ENCODE measurements around the gene SPINK14.

The SPINK14 gene

GRCh38 chr5:148202531-148203203 lies 34.3 kb downstream of the SPINK14 start, which contains the start of gene SPINK6:
SPINK6 (plus strand) TSS chr5:148203042; CDS start chr5:148203097, 55 bp downstream.
- no peak for DNase-seq

DNA sequence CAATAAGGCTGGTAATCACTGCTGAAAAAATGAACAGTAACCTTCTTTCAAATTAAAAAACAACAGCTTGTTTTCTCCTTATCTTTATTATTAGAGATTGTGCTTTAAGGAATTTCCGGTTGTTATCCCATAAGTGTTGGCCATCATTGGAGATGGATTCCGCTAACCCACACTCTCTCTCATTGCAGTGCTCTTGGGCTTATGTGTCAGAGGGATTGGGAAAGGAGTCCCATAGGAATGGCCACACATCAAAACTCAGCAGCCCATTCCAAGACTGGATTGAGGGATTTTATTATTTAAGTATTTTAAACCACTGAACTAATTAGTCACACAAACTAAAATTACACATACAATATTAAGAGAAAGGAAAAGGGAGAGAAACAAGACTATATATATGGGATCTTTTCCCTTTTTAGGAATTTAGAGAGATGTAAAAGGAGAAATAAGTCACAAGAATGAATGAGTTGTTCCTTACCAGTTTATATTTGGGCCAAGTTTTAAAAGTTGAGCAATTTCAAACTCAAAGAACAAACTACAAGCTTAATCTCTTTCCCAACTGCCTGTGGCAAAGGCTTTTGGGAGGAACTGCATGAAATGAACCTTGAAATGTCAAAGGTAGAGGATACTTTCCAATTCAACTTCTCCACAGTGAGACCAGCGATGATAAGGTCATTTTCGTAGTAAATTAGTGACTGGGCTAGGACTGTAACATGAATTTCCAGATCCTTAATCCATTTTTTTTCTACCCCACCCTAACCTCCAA lies 36.9 kb downstream of the SPINK14 start:
- DNase-seq, result no peak

DNA sequence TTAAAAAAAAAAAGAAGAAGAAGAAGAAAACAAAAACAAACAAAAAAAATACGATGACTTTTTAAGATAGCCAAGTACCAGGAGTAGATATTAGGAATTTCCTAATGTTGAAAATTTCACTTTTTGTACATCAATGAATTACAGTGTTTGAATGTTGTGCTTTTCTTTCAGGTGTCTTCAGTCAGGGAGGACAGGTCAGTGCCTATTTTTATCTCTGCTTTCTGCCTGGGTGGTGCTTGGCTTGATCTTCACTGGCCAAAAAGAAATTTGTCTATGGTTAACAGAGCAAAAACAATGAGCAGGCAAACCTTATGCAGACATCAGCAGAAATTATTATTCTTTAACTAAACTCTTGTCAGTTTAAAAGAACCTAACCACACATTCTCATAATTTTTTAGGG lies 37.5 kb downstream of the SPINK14 start:
- DNase-seq, result no peak

GRCh38 chr5:148206620-148207019 lies 38.3 kb downstream of the SPINK14 start:
- no peak for DNase-seq

DNA sequence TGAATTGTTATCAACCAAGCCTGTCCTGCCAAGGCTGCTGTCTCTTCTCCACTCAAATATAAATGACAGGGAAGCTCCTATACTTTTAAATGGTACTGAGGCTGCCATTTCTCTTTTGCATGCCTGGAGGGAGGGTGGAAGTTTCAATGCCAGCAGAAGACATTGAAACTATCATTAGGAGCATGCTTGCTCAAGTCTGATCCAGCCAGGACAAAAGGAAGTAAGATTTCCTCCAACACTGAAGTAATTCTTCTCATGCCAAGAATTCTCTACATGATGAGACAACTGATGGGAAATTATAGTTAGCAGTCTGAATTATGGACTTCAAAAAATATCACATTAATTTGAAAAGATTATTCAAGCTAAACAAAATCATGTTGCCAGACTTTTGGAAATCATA lies 39.9 kb downstream of the SPINK14 start:
- no peak for DNase-seq

DNA sequence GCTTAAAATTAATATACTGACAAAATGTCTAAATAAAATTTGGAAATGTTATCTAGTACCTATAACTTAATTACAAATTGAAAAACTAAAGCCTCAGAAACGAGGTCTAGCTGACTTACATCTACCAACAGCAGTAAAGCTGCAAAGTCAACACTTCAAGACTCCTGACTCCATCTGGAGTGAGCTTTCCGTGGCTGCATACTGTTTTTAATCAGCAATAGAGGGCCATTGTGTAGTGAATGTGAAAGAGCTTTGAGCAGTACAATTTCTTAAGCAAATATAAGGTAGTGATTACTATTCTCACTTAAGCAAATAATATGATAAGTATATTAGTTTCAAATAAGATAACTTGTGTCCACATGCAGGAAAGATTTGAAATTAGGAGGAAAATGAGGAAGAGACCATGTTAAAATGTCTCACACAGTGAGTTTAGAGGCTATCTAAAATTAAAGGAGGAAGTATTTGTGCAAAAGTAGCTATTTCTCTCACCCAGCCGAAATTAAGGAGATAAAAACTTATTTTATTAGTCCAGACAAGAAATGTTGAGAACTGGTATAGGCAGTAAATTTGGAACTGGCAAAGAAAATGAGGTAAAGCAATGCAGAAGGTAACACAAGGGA lies 40.9 kb downstream of the SPINK14 start:
- DNase-seq, result no peak

DNA sequence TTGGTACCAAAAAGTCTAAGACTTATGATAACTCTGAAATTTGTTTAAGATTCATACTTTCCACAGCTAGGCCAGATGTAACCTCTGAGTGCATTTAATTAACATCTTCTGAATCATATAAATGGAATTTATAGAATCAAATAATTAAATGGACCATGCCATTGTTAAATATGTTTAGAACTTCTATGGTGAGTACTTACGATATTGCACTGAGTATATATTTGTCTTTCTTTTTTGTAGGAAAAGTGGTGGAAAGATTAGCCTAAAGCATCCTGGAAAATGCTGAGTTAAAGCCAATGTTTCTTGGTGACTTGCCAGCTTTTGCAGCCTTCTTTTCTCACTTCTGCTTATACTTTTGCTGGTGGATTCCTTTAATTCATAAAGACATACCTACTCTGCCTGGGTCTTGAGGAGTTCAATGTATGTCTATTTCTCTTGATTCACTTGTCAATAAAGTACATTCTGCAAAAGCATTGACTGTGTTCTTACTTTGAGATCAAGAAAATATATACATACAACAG lies 46.4 kb downstream of the SPINK14 start:
- no peak for DNase-seq

DNA sequence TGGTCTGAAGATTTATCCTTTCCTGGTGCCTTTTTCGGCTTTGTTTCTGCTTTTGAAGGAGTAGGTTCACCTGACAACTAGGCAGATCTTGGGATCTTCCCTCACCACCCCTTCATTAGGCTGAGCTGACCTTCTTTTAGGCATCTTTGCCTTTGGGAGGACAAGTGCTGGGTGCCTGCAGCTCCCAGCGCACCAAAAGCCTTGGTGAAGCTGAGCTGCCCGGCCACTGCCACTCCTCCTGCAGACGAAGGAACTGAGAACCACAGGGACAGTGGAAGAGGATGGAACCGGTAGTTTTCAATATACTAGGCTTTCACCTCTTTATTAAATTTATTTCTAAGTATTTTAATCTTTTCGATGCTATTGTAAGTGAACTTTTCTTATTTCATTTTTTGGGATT lies 53.2 kb downstream of the SPINK14 start:
- no peak for DNase-seq

GRCh38 chr5:148224117-148224742 lies 55.9 kb downstream of the SPINK14 start:
- DNase-seq, result no peak

Data from DMS79 (cell line).